B cell (primary cell): ENCODE results near the gene PNKP.

Experiments used
- CTCF ChIP-seq: fragments of 200-600 bp; IDR thresholded peaks from one replicate; pipeline ENCODE4 v1.8.0; 2022; ENCODE audit warnings: antibody characterized with exemption, mild to moderate bottlenecking
- EZH2 ChIP-seq: IDR thresholded peaks from 2 replicates; pipeline ENCODE4 v1.6.1; 2012; ENCODE audit warnings: borderline replicate concordance, low read depth, mild to moderate bottlenecking, moderate library complexity, low read length; ENCODE audit not compliant: insufficient read depth, poor library complexity, severe bottlenecking

GRCh38 chr19:49836176-49837008 lies 31.0 kb downstream of the PNKP start:
- TF ChIP-seq EZH2 (no peak), CTCF (no peak)
